ENCODE data around the gene RTTN. TPM values are rescaled to one million over a fixed set of nuclear protein-coding genes. Genes with fewer than 3 reads are reported as not detected.

The RTTN gene
- total RNA-seq, 2 donors from 2014 or later: 6.5 to 16.7 TPM

DNA sequence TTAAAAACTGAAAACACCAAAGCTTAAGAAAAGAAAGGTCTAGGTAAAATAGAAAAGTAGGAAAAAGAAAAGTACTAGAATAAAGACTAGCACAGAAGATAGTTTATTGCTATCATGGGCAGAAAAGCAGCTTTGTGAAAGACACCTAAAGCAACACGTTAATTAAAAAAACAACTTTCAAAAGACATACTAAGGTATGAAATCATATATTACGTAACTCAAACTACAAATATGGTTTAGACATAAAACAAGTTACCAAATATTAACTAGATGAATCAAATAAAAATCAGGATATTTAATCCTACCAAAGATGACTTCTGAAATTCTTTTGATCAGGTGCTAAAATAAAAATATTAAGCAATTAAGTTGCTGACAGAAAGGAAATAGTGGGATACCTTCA, 30.3 kb downstream of the RTTN start:
- Histone ChIP-seq H3K4me3 (no peak overlapping the region), H3K27ac (no peak overlapping the region), H3K36me3 (no peaks in the 10 kb centered on the region), H3K9ac (ENCODE audit: low read depth in 2 of 2, low read length in 2 of 2) (no peak overlapping the region), H3K9me3 (no peaks in the 10 kb centered on the region), H3K4me1 (no peaks in the 10 kb centered on the region), H3K27me3 (no peaks in the 10 kb centered on the region)
- intact Hi-C loops (cut with DNase I): no loop called here
- TF ChIP-seq CTCF (IDR thresholded peaks at IDR 0.05): no peak
- no peak for DNase-seq

DNA sequence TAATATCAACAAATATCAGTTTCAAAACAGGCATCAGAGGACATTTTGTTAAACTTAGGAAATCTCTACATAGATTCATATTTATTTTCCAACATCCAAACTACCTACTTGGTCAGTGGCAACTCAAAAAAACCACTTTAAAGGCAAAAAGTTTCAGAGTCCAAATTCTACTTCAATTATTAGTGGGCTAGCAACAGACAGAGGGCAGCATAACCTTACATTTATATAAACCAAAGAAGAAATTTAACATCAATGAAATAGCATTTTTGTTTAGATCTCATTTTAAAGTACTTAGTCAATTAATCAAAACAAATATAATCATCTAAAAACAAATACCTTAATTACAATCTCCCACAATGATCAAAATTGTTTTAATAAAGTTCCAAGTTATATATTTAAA, 33.3 kb downstream of the RTTN start:
- Histone ChIP-seq H3K4me3 (no peak overlapping the region), H3K9me3 (no peaks in the 10 kb centered on the region), H3K9ac (ENCODE audit: low read depth in 2 of 2, low read length in 2 of 2) (no peak overlapping the region), H3K4me1 (no peaks in the 10 kb centered on the region), H3K27me3 (no peaks in the 10 kb centered on the region), H3K27ac (no peak overlapping the region), H3K36me3 (no peaks in the 10 kb centered on the region)
- intact Hi-C loops (cut with DNase I): no loop called here
- DNase-seq: no peak
- TF ChIP-seq CTCF (IDR thresholded peaks at IDR 0.05): no peak

GRCh38 chr18:70169747-70170146, 35.7 kb downstream of the RTTN start:
- TF ChIP-seq CTCF (IDR thresholded peaks at IDR 0.05): no peak
- Histone ChIP-seq H3K9me3 (no peaks in the 10 kb centered on the region), H3K27ac (no peak overlapping the region), H3K4me1 (no peaks in the 10 kb centered on the region), H3K27me3 (no peaks in the 10 kb centered on the region), H3K4me3 (no peak overlapping the region), H3K9ac (ENCODE audit: low read depth in 2 of 2, low read length in 2 of 2) (no peak overlapping the region), H3K36me3 (no peaks in the 10 kb centered on the region)
- no peak for DNase-seq
- intact Hi-C loops (cut with DNase I): no loop called here

DNA sequence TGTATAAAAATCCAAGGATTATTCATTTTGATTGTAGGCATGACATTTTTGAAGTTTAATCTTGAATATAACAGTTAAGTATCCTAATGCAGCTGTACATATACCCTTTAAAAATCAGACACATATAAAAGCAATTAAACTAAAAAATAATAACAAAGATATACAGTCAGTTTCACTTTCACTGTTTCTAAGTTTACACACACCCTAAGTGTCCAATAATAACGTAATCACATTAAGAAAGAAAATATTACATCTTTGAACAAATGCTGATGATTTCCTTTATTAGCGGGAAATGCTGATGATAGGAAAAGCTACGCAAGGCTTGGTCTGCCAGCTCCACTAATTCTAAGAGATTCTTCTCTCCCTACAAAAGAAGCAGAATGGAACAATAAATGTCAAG, 38.8 kb downstream of the RTTN start:
- DNase-seq: no peak
- Histone ChIP-seq H3K4me3 (no peak overlapping the region), H3K9me3 (no peaks in the 10 kb centered on the region), H3K27ac (no peak overlapping the region), H3K4me1 (no peaks in the 10 kb centered on the region), H3K27me3 (no peaks in the 10 kb centered on the region), H3K9ac (ENCODE audit: low read depth in 2 of 2, low read length in 2 of 2) (no peak overlapping the region), H3K36me3 (no peaks in the 10 kb centered on the region)
- intact Hi-C loops (cut with DNase I): no loop called here
- no peak for TF ChIP-seq CTCF (IDR thresholded peaks at IDR 0.05)

DNA sequence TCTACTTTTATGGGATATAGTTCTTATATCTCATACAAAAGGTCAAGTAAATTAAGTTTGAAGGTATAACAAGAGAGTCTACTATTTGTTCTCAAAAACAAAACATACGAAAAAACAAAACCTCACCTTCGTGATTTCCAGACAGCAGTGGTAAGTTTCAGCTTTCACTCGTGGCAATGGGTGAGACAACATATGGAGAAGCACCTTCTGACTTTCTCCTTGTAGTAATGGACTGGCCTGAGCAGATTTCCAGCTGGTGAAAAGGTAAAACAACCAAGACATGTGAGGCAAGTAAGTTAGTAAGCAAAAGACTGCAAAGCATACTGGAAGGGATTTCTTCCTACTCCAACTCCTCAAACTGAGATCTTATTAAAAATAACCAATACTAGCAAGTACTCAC, 39.6 kb downstream of the RTTN start:
- no peaks in the 10 kb centered on the region for H3K9me3 ChIP-seq
- no peak overlapping the region for H3K4me3 ChIP-seq
- H3K27me3 ChIP-seq: no peaks in the 10 kb centered on the region
- H3K36me3 ChIP-seq: no peaks in the 10 kb centered on the region
- no peak for TF ChIP-seq CTCF (IDR thresholded peaks at IDR 0.05)
- H3K9ac ChIP-seq (ENCODE audit: low read depth in 2 of 2, low read length in 2 of 2): no peak overlapping the region
- H3K27ac ChIP-seq: no peak overlapping the region
- DNase-seq: no peak
- H3K4me1 ChIP-seq: no peaks in the 10 kb centered on the region
- intact Hi-C loops (cut with DNase I): no loop called here
